HUDEP-2 (cell line): ENCODE measurements around the gene RNF5.
"Not testable (repeated sequence)": the region's sequence is repeated elsewhere in the genome, so short reads cannot be mapped to it uniquely, and the experiment has no call there.

ENCODE experiments used
- DNase-seq, 76 experiments: peaks; one replicate each; lab custom pipeline; 2025; ENCODE audit not compliant: unreplicated experiment in 76 of 76; lab: John Stamatoyannopoulos, UW

RNF5 gene

DNA sequence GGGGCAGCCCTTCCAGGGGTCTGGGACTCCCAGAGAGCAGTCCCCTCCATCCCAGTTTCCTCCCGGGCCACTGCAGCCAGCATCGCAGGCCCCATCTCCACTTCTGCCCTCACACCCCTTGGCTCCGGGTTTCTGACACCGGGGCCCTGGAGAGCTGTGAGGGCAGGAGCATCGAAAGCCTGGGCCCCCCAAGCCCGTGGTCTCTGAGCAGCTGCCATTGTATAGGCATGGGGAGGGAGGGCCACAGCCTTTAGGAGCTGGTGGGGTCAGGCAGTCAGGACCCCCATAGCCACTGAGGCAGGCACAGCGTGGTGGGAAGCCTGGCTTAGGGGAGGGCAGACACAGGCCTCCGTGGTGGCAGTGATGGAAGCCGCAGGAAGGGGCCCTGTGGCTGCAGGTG is 24.0 kb downstream of the RNF5 start:
- DNase-seq = no peak

DNA sequence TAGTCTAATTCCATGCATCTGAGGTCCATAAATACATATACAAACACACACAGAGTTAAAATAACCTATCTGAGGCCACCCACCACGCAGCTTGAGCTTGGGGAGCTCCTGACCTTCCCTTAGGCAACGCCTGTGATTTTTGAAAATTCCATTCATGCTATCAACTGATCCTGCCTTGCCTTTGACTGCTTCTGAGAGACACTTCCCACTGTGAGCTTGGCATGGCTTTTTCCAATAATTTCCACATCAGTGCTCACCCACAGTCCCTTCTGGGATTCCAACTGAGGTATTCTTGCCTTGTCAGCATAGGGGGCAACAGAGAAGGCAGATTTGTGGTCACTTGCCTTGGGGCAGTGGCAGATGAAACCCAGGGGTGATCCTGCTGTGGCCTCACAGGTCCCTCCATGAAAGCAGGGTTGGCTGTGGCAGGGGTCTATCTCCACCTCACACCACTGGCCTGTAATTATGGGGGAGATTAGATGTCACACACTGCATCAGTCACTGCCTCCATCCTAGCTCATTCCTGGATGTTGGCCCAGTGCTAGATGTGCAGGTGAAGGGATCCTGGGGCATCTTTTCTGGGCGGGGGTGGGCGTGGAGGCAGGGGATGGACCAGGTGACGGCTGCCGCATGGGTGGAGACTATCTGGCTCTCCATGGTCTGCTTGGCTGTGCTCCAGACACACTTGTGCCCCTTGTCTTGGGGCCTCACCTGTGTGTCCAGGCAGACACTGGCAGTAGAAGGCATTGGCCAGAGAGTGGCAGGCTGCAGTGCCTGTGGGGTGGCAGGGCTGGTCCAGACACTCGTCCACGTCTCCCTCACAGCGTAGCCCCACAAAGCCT is 25.4 kb downstream of the RNF5 start:
- DNase-seq = no peak

DNA sequence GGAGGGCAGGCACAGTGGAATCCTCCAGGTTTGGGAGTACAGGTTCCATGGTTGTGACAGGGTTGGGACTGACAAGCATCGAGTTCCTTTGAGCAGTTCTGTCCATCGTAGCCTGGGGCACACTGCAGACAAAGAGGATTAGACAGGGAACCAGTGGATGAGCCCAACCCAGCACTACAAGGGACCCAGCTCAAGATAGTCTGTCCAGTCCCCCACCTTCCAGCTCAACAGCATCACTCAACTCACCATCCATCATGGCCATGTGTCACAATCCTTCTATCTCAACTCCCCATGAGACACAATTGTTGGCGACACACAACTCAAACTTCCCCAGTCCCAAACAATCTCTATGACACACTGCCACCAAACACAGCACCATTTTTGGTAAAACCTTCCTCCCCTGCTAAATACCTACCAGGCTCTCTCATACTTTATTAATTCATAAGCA is 26.1 kb downstream of the RNF5 start:
- DNase-seq = no peak

DNA sequence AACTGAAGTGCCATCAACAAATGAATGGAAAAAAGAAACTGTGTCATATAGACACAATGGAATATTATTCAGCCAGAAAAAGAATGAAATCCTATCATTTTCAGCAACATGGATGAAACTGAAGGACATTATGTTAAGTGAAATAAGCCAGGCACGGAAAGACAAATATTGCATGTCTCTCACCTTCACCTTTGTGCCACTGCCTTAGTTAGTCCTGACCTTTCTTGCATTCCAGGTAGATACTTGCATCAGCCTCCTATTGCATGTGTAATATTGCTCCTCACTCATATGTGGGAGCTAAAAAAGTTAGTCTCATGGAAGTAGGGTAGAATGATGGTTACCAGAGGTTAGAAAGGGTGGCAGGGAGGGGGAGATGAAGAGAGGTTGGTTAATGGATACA is 30.8 kb downstream of the RNF5 start:
- no peak for DNase-seq

DNA sequence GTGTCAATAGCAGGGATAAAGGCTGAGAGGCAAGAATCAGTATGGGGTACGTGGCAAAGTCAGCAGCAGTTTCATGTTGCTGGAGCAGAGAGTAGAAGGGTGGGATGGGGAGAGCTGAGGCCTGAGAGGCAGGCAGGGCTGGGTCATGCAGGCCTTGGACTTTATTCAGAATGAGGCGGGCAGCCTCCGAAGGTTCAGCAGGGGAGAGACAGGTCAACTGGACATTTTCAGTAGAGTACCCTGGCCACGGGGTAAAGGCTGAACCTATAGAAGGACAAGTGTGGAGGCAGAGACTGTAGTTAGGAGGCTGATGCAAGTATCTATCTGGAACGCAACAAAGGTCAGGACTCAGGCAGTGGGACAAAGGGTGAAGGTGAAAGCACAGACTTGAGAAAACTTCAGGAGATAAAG is 32.0 kb downstream of the RNF5 start:
- DNase-seq = no peak

DNA sequence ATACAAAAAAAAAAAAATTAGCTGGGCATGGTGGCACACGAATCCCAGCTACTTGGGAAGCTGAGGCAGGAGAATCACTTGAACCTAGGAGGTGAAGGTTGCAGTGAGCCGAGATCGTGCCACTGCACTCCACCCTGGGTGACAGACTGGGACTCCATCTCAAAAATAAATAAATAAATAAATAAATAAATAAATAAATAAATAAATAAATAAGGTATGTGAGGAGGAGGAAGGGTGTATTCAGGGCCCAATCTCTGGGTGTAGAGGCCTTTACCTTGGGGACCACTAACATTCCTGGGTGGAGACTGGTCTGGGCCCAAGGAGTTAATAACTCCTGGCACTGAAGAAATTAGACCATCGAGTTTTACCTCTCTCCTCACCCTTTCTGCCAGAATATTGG is 33.2 kb downstream of the RNF5 start:
- DNase-seq = not testable (repeated sequence)

DNA sequence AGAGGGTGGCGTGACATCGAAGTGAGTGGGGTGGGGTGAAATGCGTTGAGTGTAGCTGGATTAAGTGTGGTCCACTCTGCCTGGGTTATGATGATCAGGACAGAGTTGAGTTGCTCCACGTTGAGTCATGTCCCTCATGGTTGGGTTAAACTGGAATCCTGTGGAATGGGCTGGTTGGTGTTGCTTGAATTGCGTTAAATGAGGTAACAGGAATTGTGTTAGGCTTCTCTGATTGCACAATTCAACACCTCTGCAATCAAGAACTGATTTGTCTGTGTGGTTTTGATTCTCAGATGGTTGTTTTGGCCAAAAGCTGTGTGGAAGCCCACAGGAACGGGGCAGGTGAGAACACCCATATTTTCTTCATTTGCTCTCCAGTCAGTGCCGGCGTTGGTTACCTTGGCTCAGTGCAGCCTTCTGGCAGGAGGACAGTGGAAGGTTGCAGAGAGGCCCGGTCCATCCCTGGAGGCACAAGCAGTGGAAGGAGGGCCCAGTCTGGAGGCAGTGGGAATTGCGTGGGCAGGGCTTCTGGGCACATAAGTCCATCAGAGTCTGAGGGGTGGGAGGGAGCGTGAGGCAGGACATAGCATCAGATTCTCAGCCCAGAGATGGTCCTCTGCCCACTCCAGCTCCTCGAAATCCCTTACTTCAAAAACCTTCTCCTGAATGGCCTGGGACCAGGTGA is 34.0 kb downstream of the RNF5 start:
- no peak for DNase-seq

DNA sequence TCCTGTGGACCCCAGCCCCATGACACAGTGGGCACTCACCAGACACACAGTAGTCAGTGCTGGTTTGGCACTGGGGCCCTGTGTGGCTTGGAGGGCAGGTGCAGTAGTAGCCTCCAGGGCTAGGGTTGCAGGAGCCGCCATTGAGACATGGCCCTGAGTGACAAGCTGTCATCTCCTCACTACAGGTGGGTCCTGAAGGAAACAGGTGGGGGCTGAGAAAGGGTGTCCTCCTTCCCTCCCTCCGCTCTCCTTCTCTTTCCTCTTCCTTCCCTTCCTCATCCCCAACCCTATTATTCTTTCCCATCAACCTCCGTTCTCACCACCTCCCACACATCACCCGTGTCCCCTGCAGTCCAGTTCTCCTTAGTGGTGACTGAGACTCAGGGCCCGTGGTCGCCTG is 35.4 kb downstream of the RNF5 start:
- no peak for DNase-seq

DNA sequence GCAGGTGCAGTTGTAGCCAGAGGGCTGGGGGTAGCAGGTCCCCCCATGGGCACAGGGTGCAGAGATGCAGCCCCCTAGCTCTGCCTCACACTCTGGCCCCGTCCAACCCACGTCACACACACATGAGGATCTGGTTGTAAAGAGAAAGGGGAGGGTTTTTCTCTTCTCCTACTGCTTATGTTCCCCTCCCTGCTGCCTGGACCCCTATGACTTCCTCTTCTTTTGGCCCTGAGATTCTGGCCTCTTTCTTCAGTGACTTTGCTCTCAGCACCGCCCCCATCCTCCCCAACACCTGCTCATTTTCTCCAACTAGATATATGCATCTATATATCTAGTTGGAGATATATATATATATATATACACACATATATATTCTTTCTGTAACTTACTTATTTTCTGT is 35.9 kb downstream of the RNF5 start:
- no peak for DNase-seq

DNA sequence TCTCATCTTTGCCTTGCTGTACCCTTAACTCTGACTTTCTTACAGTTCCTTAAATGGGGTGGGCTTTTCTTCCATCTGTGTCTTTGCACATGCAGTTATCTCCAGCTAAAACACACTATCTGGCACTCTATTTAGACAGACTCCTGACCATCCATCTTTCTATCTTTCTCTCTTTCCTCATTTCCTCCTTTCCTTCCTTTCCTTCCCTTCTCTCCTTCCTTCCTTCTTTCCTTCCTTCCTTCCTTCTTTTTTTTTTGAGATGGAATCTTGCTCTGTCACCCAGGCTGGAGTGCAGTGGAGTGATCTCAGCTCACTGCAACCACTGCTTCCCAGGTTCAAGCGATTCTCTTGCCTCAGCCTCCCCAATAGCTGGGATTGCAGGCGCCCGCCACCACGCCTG is 37.4 kb downstream of the RNF5 start:
- DNase-seq = no peak

DNA sequence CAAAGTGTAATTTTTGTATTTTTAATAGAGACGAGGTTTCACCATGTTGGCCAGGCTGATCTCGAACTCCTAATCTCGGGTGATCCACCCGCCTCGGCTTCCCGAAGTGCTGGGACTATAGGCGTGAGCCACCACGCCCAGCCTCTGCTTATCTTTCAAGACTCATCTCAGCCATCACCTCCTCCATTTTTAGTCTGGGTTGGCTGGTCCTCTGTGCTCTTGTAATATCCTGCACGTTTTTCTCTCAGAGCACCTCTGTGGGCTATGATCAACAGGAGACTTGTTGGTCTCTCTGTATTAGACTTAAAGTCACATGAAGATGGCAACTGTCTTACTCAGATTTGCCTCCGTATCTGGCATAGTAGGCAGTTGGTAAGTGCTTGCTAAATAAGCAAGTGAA is 38.1 kb downstream of the RNF5 start:
- DNase-seq = peak in 33 of 76 experiments; percentile 8 to 66 (median 25)

DNA sequence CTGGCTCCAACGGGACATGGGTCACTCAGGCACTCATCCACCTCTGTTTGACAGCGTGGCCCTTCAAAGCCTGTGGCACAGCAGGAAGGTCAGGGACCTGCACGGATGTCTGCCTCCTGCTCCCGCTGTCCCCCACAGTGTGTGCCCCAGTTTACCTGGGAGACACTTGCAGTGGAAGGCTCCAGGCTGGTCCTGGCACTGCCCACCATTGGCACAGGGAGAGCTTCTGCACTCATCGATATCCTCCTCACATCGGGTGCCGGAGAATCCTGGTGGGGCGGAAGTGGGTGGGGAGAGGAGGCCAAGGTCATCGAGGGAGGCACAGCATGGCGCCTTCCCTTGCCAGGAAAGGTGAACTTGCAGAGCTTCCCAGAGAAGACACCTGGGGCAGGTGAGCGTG is 38.8 kb downstream of the RNF5 start:
- DNase-seq = no peak

DNA sequence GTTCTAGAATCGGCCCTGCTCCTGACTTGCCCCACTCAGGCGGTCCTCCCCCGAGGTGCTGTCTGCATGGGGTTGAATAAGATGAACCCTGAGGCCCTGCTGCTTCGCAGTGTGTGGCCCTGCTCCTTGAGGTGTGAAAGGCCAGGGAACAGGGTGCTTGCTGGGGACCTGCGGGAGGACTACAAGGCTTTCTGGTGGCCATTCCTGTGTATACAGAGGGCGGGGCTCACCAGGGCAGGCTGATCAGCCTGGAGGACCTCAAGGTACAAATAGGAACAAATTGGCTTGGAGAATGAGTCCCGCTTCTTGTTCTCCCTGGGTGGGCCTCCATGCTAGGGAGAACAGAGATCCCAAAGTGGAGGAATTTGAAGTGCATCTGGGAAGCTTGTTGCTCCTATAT is 40.0 kb downstream of the RNF5 start:
- peak in 1 of 76 experiments; percentile 5 for DNase-seq

DNA sequence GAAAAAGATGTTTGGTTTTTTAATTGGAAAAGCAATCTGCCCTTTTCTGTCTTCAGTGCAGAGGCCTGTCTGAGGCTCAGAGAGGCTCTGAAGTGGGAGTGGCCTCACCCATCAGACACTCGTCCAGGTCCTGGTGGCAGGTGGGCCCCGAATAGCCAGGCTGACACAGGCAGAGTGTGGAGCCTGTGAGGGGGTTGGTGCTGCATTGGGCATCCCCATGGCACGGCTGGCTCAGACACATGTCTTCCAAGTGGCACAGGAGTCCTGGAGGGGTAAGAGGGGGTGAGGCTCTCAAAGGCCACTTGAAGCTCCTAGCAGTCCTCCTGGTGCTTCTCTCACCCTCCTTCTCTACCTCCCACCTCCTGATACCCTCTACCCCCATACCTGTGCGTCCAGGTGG is 41.8 kb downstream of the RNF5 start:
- no peak for DNase-seq

DNA sequence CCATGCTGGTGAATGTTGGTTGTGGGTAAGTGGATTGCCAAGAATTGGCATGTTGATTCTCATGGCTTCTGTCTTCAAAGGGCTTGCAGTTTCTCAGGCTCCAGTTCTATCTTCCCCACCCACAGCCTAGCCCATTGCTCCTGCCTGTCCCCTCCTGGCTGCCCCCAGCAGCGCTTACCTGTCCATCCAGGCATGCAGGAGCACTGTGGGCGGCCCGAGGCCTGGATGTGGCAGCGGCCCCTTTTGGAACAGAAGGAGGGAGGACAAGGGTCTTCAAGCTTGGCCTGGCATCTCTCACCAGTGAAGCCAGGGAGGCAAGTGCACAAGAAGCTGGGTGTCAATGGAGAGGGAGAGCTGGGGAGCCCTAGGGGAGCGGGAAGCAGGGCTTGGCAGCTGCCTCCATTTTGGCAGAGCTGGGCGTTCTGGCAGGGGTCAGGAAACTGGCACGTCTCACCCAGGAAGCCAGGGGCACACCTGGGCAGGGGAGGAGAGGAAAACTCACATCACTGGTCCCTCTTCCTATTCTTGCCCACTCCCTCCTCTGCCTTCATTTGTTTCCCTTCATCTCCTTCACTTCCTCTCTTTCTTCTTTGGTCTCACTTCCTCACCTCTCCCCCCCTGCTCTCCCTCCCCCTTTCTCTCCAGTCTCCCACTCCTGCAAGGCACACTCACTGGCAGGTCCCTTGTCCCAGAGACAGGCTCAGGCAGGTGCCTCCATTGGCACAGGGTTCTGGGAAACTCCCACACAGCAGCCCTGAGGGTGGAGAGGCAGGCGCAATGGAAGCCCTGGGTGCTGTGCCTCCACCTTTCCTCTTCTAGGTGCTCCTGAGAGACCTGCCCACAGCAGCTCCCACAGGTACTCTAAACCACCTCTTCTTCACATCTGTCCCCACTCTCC is 44.4 kb downstream of the RNF5 start:
- no peak for DNase-seq

DNA sequence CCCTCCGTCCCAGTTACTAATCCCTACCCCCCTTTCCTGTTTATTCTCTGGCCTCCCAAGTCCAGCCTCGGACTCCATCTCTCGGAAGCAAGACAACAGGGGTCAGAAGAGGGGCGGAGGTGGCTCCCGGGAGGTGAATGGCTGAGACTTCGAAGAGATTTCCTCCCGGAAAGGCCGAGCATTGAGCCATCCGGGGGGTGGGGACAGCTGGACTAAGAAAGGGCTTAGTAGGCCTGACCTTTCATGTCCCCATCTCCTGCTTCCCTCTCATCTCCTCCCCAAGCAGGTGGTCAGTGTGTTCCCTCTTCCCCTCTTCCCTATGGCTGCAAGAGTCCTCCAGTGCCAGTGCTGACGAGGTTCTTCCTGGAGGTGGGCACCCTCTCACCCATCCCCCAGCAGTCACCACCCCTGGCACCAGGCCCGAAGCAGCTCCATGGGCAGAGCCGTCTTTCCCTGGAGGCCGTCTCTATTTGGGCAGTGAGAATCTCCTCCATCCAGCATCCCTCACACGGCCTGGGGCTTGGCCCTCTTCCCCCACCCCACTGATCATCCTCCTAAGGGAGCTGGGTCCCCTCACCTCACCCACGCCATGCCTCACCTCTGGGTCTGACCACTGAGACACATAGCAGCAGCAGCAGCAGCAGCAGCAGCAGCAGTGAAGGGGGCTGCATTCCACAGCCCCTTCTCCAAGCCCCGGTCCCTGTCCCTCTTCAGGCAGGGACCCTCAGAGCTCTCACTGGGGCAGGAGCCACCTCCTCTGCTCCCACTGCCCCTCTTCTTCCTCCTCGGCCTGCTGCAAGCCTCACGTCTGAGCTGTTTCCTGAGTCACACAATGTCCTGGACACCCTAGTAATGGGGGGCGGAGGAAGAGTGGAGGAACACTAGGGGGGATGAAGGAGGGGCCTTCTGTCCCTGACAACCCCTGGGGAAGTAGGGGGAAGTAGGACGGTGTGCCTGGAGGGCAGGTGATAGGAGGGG is 45.3 kb downstream of the RNF5 start, which contains the start of gene NOTCH4:
Gene NOTCH4, minus strand, starts transcription at position 810 of the 978 bp plus-strand sequence. Its CDS starts 139 bp downstream, at position 671.
- DNase-seq = no peak

DNA sequence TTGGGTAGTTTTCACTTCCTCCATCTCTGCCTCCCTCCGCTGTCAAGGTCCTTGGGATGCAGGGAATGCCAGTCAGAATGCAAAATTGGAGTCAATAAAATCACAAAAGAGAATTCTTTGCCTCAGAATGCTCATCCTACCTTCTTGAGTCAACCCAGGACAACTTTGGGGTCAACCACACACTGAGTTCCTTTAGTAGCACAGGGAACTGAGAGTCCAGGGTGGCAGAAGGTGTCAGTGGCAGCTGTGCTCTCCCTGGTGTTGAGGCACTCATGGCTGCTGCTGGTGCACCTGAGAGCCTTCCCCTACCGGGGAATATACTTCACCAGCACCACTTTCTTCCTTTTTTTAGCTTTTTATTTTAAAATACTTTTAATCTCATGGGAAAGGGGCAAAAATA is 46.5 kb downstream of the RNF5 start:
- no peak for DNase-seq

DNA sequence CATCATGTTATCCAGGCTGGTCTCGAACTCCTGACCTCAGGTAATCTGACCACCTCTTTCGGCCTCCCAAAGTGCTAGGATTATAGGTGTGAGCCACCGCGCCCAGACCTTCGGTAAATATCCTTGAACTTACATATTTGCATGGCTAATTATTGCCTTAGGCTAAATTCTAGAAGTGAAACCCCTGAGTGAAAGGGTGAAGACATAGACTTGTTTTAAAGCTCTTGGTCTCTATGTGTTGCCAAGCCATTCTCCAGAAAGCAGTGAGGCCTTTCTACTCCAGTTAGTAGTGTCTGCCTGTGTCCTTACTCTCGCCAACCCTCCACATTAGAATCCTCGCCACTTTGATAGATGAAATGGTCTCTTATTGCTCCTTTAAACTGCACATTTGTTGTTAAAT is 48.2 kb downstream of the RNF5 start:
- DNase-seq = no peak
